GM13977 (cell line): ENCODE measurements around the gene GJD3.

Experiments used
- DNase-seq: peaks from one replicate; pipeline ENCODE4 v3.0.0; 2012; ENCODE audit warnings: low spot score
- CTCF ChIP-seq: IDR thresholded peaks from 2 replicates; pipeline ENCODE4 v1.5.1; 2012; ENCODE audit warnings: mild to moderate bottlenecking, control low read depth; ENCODE audit not compliant: insufficient read depth; ENCODE audit errors: extremely low read depth, missing control alignments
- in situ Hi-C: fragments of 300-500 bp; cut with MboI; formaldehyde crosslinking; loops from one replicate; pipeline ENCODE4 v1.12.0; 2022; ENCODE audit warnings: low sequenced_read_pairs, low pct_unique_long_range_greater_than_20kb, mixed read lengths, inconsistent platforms; ENCODE audit not compliant: unreplicated experiment

The GJD3 gene

GRCh38 chr17:40351359-40352236, 12.9 kb downstream of the GJD3 start:
- in situ Hi-C loops, result loop anchor here (5.0 to 10.0 kb wide), 2 partner anchors 49 to 147 kb away; no protein-coding TSS in a partner anchor
- no peak for TF ChIP-seq CTCF
- no peak for DNase-seq

GRCh38 chr17:40350689-40351358, 13.7 kb downstream of the GJD3 start:
- in situ Hi-C loops, result loop anchor here (5.0 to 10.0 kb wide), 2 partner anchors 49 to 146 kb away; no protein-coding TSS in a partner anchor
- TF ChIP-seq CTCF, result no peak
- DNase-seq, result no peak

GRCh38 chr17:40349895-40350688, 14.4 kb downstream of the GJD3 start:
- in situ Hi-C loops, result loop anchor here (5.0 to 10.0 kb wide), 2 partner anchors 48 to 145 kb away; no protein-coding TSS in a partner anchor
- TF ChIP-seq CTCF, result no peak
- DNase-seq, result no peak

GRCh38 chr17:40349477-40349894, 15.1 kb downstream of the GJD3 start:
- in situ Hi-C loops, result no loop called here
- no peak for DNase-seq
- TF ChIP-seq CTCF, result no peak

- in situ Hi-C loops, result no loop called here
- DNase-seq, result no peak
- TF ChIP-seq CTCF, result no peak
Measured at GRCh38 chr17:40348562-40349476, 15.7 kb downstream of the GJD3 start.
